ENCODE measurements around the gene CT45A10.
"Not testable (repeated sequence)": the region's sequence is repeated elsewhere in the genome, so short reads cannot be mapped to it uniquely, and the experiment has no call there.

Gene CT45A10

GRCh38 chrX:135893294-135893817 lies at the start of gene CT45A10, which contains the start of gene SAGE1:
CT45A10 (minus strand) TSS chrX:135893444; CDS start chrX:135885344, 8,100 bp downstream.
SAGE1 (plus strand) TSS chrX:135893716; CDS start chrX:135896243, 2,527 bp downstream.
- no peak for DNase-seq

- peak; percentile 41 to 52 for DNase-seq
These were observed 38.6 kb upstream of the CT45A10 start for GRCh38 chrX:135931644-135932487.

- no peak for DNase-seq
These were observed 34.7 kb upstream of the CT45A10 start for GRCh38 chrX:135927897-135928296.

- no peak for DNase-seq
These were observed 30.1 kb upstream of the CT45A10 start for GRCh38 chrX:135923353-135923752.

GRCh38 chrX:135920516-135920915 lies 27.3 kb upstream of the CT45A10 start:
- DNase-seq, result not testable (repeated sequence)

GRCh38 chrX:135914404-135914803 lies 21.2 kb upstream of the CT45A10 start:
- no peak for DNase-seq

- DNase-seq, result no peak
These were observed 17.0 kb upstream of the CT45A10 start for GRCh38 chrX:135910251-135910650.

GRCh38 chrX:135892781-135893180 lies 463 bp downstream of the CT45A10 start:
- DNase-seq, result no peak

- no peak for DNase-seq
These were observed 3.1 kb downstream of the CT45A10 start for GRCh38 chrX:135890087-135890585.

GRCh38 chrX:135888976-135889375 lies 4.3 kb downstream of the CT45A10 start:
- peak; percentile 42 to 49 for DNase-seq

- not testable (repeated sequence) for DNase-seq
These were observed 5.0 kb downstream of the CT45A10 start for GRCh38 chrX:135888230-135888629.

GRCh38 chrX:135882741-135883140 lies 10.5 kb downstream of the CT45A10 start:
- not testable (repeated sequence) for DNase-seq

- DNase-seq, result not testable (repeated sequence)
These were observed 21.5 kb downstream of the CT45A10 start, which contains the start of gene CT45A9 for GRCh38 chrX:135871712-135872111. CT45A9 (minus strand) TSS chrX:135871812; CDS start chrX:135868061, 3,751 bp downstream.

GRCh38 chrX:135854438-135854837 lies 38.8 kb downstream of the CT45A10 start, which contains the start of gene CT45A8:
CT45A8 (minus strand) TSS chrX:135854538; CDS start chrX:135850783, 3,755 bp downstream.
- DNase-seq, result not testable (repeated sequence)

GRCh38 chrX:135837180-135837579 lies 56.1 kb downstream of the CT45A10 start, which contains the start of gene CT45A7:
CT45A7 (minus strand) TSS chrX:135837280; CDS start chrX:135833533, 3,747 bp downstream.
- not testable (repeated sequence) for DNase-seq

All from activated CD4-positive, alpha-beta T cell treated with anti-CD3 and anti-CD28 coated beads, Interleukin-2, amount 50 U/mL, for 48 hours (primary cell).